GM13976 (cell line): ENCODE measurements around the gene ROR2.

Experiments
- DNase-seq: peaks from one replicate; pipeline ENCODE4 v3.0.0; 2012; ENCODE audit warnings: low spot score
- CTCF ChIP-seq: IDR thresholded peaks from 2 replicates; pipeline ENCODE4 v1.5.1; 2012; ENCODE audit warnings: borderline replicate concordance, mild to moderate bottlenecking; ENCODE audit not compliant: insufficient read depth; ENCODE audit errors: extremely low read depth, missing control alignments, control extremely low read depth
- in situ Hi-C: fragments of 300-500 bp; cut with MboI; formaldehyde crosslinking; loops from one replicate; pipeline ENCODE4 v1.12.0; 2022; ENCODE audit warnings: low sequenced_read_pairs, mixed read lengths, inconsistent platforms; ENCODE audit not compliant: unreplicated experiment

The ROR2 gene

GRCh38 chr9:91560301-91560700 lies 389.7 kb downstream of the ROR2 start:
- no peak for DNase-seq
- in situ Hi-C loops, result no loop called here
- no peak for TF ChIP-seq CTCF

- in situ Hi-C loops, result no loop called here
- TF ChIP-seq CTCF, result no peak
- DNase-seq, result no peak
Observed at GRCh38 chr9:91558879-91559278, 391.1 kb downstream of the ROR2 start.

GRCh38 chr9:91558395-91558794 lies 391.6 kb downstream of the ROR2 start:
- in situ Hi-C loops, result no loop called here
- TF ChIP-seq CTCF, result no peak
- DNase-seq, result no peak

GRCh38 chr9:91557327-91557726 lies 392.7 kb downstream of the ROR2 start:
- no peak for DNase-seq
- in situ Hi-C loops, result no loop called here
- TF ChIP-seq CTCF, result no peak

- in situ Hi-C loops, result no loop called here
- TF ChIP-seq CTCF, result no peak
Observed at GRCh38 chr9:91555132-91555531, 394.9 kb downstream of the ROR2 start.

GRCh38 chr9:91549177-91549576 lies 400.9 kb downstream of the ROR2 start:
- no peak for DNase-seq
- TF ChIP-seq CTCF, result no peak
- in situ Hi-C loops, result no loop called here

More at GRCh38 chr9:91555132-91555531, 394.9 kb downstream of the ROR2 start:
- DNase-seq, result no peak

- DNase-seq, result no peak
- TF ChIP-seq CTCF, result no peak
- in situ Hi-C loops, result no loop called here
Observed at GRCh38 chr9:91547081-91547480, 402.9 kb downstream of the ROR2 start.
